ENCODE results near the gene SPATC1L.
"Not testable (repeated sequence)": the region's sequence is repeated elsewhere in the genome, so short reads cannot be mapped to it uniquely, and the experiment has no call there.

The SPATC1L gene

GRCh38 chr21:46149205-46149901 is 34.9 kb downstream of the SPATC1L start:
- DNase-seq: no peak

- DNase-seq: no peak
Observed at GRCh38 chr21:46148106-46148505, 36.2 kb downstream of the SPATC1L start.

- not testable (repeated sequence) for DNase-seq
Observed at GRCh38 chr21:46147429-46147828, 36.8 kb downstream of the SPATC1L start.

- DNase-seq: no peak
Observed at GRCh38 chr21:46146856-46147255, 37.4 kb downstream of the SPATC1L start.

GRCh38 chr21:46145840-46146691 is 38.2 kb downstream of the SPATC1L start:
- no peak for DNase-seq

- DNase-seq: no peak
Observed at GRCh38 chr21:46145159-46145839, 39.0 kb downstream of the SPATC1L start.

GRCh38 chr21:46144464-46145070 is 39.7 kb downstream of the SPATC1L start:
- DNase-seq: no peak

GRCh38 chr21:46142582-46143473 is 41.4 kb downstream of the SPATC1L start:
- DNase-seq: no peak

GRCh38 chr21:46141767-46142581 is 42.3 kb downstream of the SPATC1L start:
- DNase-seq: no peak

- not testable (repeated sequence) for DNase-seq
Observed at GRCh38 chr21:46140352-46141003, 43.8 kb downstream of the SPATC1L start.

GRCh38 chr21:46139686-46140085 is 44.6 kb downstream of the SPATC1L start:
- no peak for DNase-seq

GRCh38 chr21:46138383-46138970 is 45.8 kb downstream of the SPATC1L start:
- no peak for DNase-seq

GRCh38 chr21:46137908-46138307 is 46.4 kb downstream of the SPATC1L start:
- no peak for DNase-seq

- no peak for DNase-seq
Observed at GRCh38 chr21:46136739-46137349, 47.4 kb downstream of the SPATC1L start.

GRCh38 chr21:46135782-46136395 is 48.4 kb downstream of the SPATC1L start:
- no peak for DNase-seq

GRCh38 chr21:46131838-46132651 is 52.2 kb downstream of the SPATC1L start:
- no peak for DNase-seq

GRCh38 chr21:46131588-46131837 is 52.7 kb downstream of the SPATC1L start:
- DNase-seq: no peak

GRCh38 chr21:46130831-46131587 is 53.2 kb downstream of the SPATC1L start:
- DNase-seq: no peak
